HEK293 (cell line): ENCODE data around the gene EMC9.

ENCODE experiments used
- GLIS1 ChIP-seq: fragments of 450-650 bp; formaldehyde crosslinking; IDR thresholded peaks from 2 replicates; pipeline ENCODE4 v1.5.1; 2016; ENCODE audit warnings: missing biosample characterization, missing genetic modification characterization
- HOXD13 ChIP-seq: sonication (generic); formaldehyde crosslinking; IDR thresholded peaks from 2 replicates; pipeline ENCODE4 v1.8.0; 2022; ENCODE audit warnings: missing genetic modification reagents, borderline replicate concordance
- INSM2 ChIP-seq: fragments of 450-650 bp; formaldehyde crosslinking; IDR thresholded peaks from 2 replicates; pipeline ENCODE4 v1.5.1; 2016; ENCODE audit warnings: missing biosample characterization, missing genetic modification characterization
- KLF16 ChIP-seq: fragments of 450-650 bp; formaldehyde crosslinking; IDR thresholded peaks from 2 replicates; pipeline ENCODE4 v1.5.1; 2017; ENCODE audit warnings: missing biosample characterization, missing genetic modification characterization
- KLF17 ChIP-seq: fragments of 450-650 bp; formaldehyde crosslinking; IDR thresholded peaks from 2 replicates; pipeline ENCODE4 v1.5.1; 2016; ENCODE audit warnings: missing biosample characterization, missing genetic modification characterization
- KLF7 ChIP-seq: fragments of 450-650 bp; formaldehyde crosslinking; IDR thresholded peaks from 2 replicates; pipeline ENCODE4 v1.5.1; 2016; ENCODE audit warnings: missing biosample characterization, missing genetic modification characterization, borderline replicate concordance
- KLF9 ChIP-seq: fragments of 450-650 bp; formaldehyde crosslinking; IDR thresholded peaks from 2 replicates; pipeline ENCODE4 v1.5.1; 2016; ENCODE audit warnings: missing biosample characterization, missing genetic modification characterization, low read depth
- OSR2 ChIP-seq: fragments of 450-650 bp; formaldehyde crosslinking; IDR thresholded peaks from 2 replicates; pipeline ENCODE4 v1.5.1; 2016; ENCODE audit warnings: missing biosample characterization, missing genetic modification characterization
- PRDM1 ChIP-seq: fragments of 450-650 bp; formaldehyde crosslinking; IDR thresholded peaks from 2 replicates; pipeline ENCODE4; 2016; ENCODE audit warnings: missing biosample characterization, missing genetic modification characterization
- SP2 ChIP-seq: fragments of 450-650 bp; formaldehyde crosslinking; IDR thresholded peaks from 2 replicates; pipeline ENCODE4 v1.5.1; 2016; ENCODE audit warnings: missing biosample characterization, missing genetic modification characterization
- TRIM28 ChIP-seq: IDR thresholded peaks from 2 replicates; pipeline ENCODE4 v1.6.1; 2011; ENCODE audit warnings: low read length, control low read depth, borderline replicate concordance
- ZBTB1 ChIP-seq: fragments of 450-650 bp; formaldehyde crosslinking; IDR thresholded peaks from 2 replicates; pipeline ENCODE4 v1.5.1; 2016; ENCODE audit warnings: missing biosample characterization, missing genetic modification characterization
- ZFHX2 ChIP-seq: fragments of 450-650 bp; formaldehyde crosslinking; conservative IDR thresholded peaks from 2 replicates; pipeline ENCODE4 v1.5.1; 2016; ENCODE audit warnings: missing biosample characterization, missing genetic modification characterization
- ZIC2 ChIP-seq: fragments of 450-650 bp; formaldehyde crosslinking; IDR thresholded peaks from 2 replicates; pipeline ENCODE4 v1.5.1; 2016; ENCODE audit warnings: missing biosample characterization, missing genetic modification characterization
- ZNF155 ChIP-seq: fragments of 450-650 bp; formaldehyde crosslinking; IDR thresholded peaks from 2 replicates; pipeline ENCODE4 v1.5.1; 2016; ENCODE audit warnings: missing biosample characterization, missing genetic modification characterization
- ZNF18 ChIP-seq: fragments of 450-650 bp; formaldehyde crosslinking; IDR thresholded peaks from 2 replicates; pipeline ENCODE4 v1.5.1; 2016; ENCODE audit warnings: missing biosample characterization, missing genetic modification characterization
- ZNF335 ChIP-seq: fragments of 450-650 bp; formaldehyde crosslinking; conservative IDR thresholded peaks from 2 replicates; pipeline ENCODE4 v1.5.1; 2016; ENCODE audit warnings: missing biosample characterization, missing genetic modification characterization
- ZNF341 ChIP-seq: fragments of 450-650 bp; formaldehyde crosslinking; IDR thresholded peaks from 2 replicates; pipeline ENCODE4; 2016; ENCODE audit warnings: low read depth, missing biosample characterization, missing genetic modification characterization
- ZNF391 ChIP-seq: fragments of 450-650 bp; formaldehyde crosslinking; IDR thresholded peaks from 2 replicates; pipeline ENCODE4 v1.5.1; 2016; ENCODE audit warnings: low read depth, missing biosample characterization, missing genetic modification characterization, borderline replicate concordance
- ZNF394 ChIP-seq: fragments of 450-650 bp; formaldehyde crosslinking; IDR thresholded peaks from 2 replicates; pipeline ENCODE4 v1.5.1; 2016; ENCODE audit warnings: missing biosample characterization, missing genetic modification characterization, mild to moderate bottlenecking, moderate library complexity, borderline replicate concordance
- ZNF473 ChIP-seq: fragments of 450-650 bp; formaldehyde crosslinking; IDR thresholded peaks from 2 replicates; pipeline ENCODE4 v1.5.1; 2017; ENCODE audit warnings: missing biosample characterization, missing genetic modification characterization
- ZNF629 ChIP-seq: fragments of 450-650 bp; formaldehyde crosslinking; IDR thresholded peaks from 2 replicates; pipeline ENCODE4 v1.5.1; 2017; ENCODE audit warnings: missing biosample characterization, missing genetic modification characterization
- ZNF692 ChIP-seq: fragments of 450-650 bp; formaldehyde crosslinking; IDR thresholded peaks from 2 replicates; pipeline ENCODE4 v1.5.1; 2016; ENCODE audit warnings: missing biosample characterization, missing genetic modification characterization
- ZNF785 ChIP-seq: fragments of 450-650 bp; formaldehyde crosslinking; IDR thresholded peaks from 2 replicates; pipeline ENCODE4 v1.5.1; 2016; ENCODE audit warnings: missing biosample characterization, missing genetic modification characterization
- ZNF843 ChIP-seq: fragments of 450-650 bp; formaldehyde crosslinking; IDR thresholded peaks from 2 replicates; pipeline ENCODE4 v1.5.1; 2016; ENCODE audit warnings: missing biosample characterization, missing genetic modification characterization
- ZSCAN5A ChIP-seq: fragments of 450-650 bp; formaldehyde crosslinking; IDR thresholded peaks from 2 replicates; pipeline ENCODE4 v1.5.1; 2016; ENCODE audit warnings: missing biosample characterization, missing genetic modification characterization
- TF ChIP-seq, protein P1 (sequence below): fragments of 450-650 bp; formaldehyde crosslinking; IDR thresholded peaks from 2 replicates; pipeline ENCODE4 v1.5.1; 2016; ENCODE audit warnings: missing biosample characterization, missing genetic modification characterization
- TF ChIP-seq, protein P2 (sequence below): fragments of 450-650 bp; formaldehyde crosslinking; IDR thresholded peaks from 2 replicates; pipeline ENCODE4 v1.5.1; 2016; ENCODE audit warnings: missing biosample characterization, missing genetic modification characterization
- TF ChIP-seq, protein P3 (sequence below): fragments of 450-650 bp; formaldehyde crosslinking; optimal IDR thresholded peaks from 2 replicates; pipeline ENCODE3; 2016; ENCODE audit warnings: missing biosample characterization, mild to moderate bottlenecking, missing genetic modification characterization

The EMC9 gene

GRCh38 chr14:24114532-24115421, 26.6 kb downstream of the EMC9 start, which contains the start of the genes DCAF11 and NRL (continued):
- TF ChIP-seq HOXD13 (CRISPR knock-in tag) (no peak), KLF9 (peak; percentile 99), SP2 (tag by site-specific recombination) (peak; percentile 92), ZNF629 (tag by site-specific recombination) (peak; percentile 98), KLF7 (tag by site-specific recombination) (0 out of 2 replicates have a peak, but pooled peaks have one; percentile 9), KLF16 (tag by site-specific recombination) (peak; percentile 99), ZIC2 (tag by site-specific recombination) (peak; percentile 47), TRIM28 (0 out of 2 replicates have a peak, but pooled peaks have one; percentile 43), OSR2 (tag by site-specific recombination) (peak; percentile 49; the same call in 1 of the 2 replicates), ZNF692 (tag by site-specific recombination) (peak; percentile 80; the same call in 1 of the 2 replicates), ZNF341 (tag by site-specific recombination) (peak; percentile 100), ZSCAN5A (tag by site-specific recombination) (no peak), KLF17 (tag by site-specific recombination) (peak; percentile 48; the same call in 1 of the 2 replicates), ZNF335 (tag by site-specific recombination) (peak; percentile 81), ZNF785 (tag by site-specific recombination) (peak; percentile 93), ZFHX2 (peak; percentile 99), ZNF155 (tag by site-specific recombination) (no peak), ZNF391 (peak; percentile 33; the same call in 1 of the 2 replicates), PRDM1 (tag by site-specific recombination) (peak; percentile 95), ZNF394 (tag by site-specific recombination) (peak; percentile 15; the same call in 1 of the 2 replicates), GLIS1 (tag by site-specific recombination) (peak; percentile 85; the same call in 1 of the 2 replicates), INSM2 (tag by site-specific recombination) (peak; percentile 59; the same call in 1 of the 2 replicates), ZNF843 (tag by site-specific recombination) (no peak), ZNF18 (peak; percentile 99), ZNF473 (tag by site-specific recombination) (no peak), ZBTB1 (tag by site-specific recombination) (peak; percentile 99)
- TF ChIP-seq, protein P1, sequence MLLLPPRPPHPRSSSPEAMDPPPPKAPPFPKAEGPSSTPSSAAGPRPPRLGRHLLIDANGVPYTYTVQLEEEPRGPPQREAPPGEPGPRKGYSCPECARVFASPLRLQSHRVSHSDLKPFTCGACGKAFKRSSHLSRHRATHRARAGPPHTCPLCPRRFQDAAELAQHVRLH (tag by site-specific recombination), result no peak
- TF ChIP-seq, protein P2, sequence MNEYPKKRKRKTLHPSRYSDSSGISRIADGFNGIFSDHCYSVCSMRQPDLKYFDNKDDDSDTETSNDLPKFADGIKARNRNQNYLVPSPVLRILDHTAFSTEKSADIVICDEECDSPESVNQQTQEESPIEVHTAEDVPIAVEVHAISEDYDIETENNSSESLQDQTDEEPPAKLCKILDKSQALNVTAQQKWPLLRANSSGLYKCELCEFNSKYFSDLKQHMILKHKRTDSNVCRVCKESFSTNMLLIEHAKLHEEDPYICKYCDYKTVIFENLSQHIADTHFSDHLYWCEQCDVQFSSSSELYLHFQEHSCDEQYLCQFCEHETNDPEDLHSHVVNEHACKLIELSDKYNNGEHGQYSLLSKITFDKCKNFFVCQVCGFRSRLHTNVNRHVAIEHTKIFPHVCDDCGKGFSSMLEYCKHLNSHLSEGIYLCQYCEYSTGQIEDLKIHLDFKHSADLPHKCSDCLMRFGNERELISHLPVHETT (tag by site-specific recombination), result no peak
- TF ChIP-seq, protein P3, sequence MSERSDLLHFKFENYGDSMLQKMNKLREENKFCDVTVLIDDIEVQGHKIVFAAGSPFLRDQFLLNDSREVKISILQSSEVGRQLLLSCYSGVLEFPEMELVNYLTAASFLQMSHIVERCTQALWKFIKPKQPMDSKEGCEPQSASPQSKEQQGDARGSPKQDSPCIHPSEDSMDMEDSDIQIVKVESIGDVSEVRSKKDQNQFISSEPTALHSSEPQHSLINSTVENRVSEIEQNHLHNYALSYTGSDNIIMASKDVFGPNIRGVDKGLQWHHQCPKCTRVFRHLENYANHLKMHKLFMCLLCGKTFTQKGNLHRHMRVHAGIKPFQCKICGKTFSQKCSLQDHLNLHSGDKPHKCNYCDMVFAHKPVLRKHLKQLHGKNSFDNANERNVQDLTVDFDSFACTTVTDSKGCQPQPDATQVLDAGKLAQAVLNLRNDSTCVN (tag by site-specific recombination), result peak; percentile 50
